GM18858 (cell line): ENCODE data around the gene SERPINB11.
"Not testable (repeated sequence)": the region's sequence is repeated elsewhere in the genome, so short reads cannot be mapped to it uniquely, and the experiment has no call there.

Experiments
- ATAC-seq: cut with Tn5 transposase; IDR thresholded peaks from one replicate; pipeline ENCODE4 v1.9.1; 2021; ENCODE audit not compliant: unreplicated experiment

The SERPINB11 gene

GRCh38 chr18:63725682-63726480, 23.1 kb downstream of the SERPINB11 start:
- no peak for ATAC-seq

GRCh38 chr18:63730773-63731172, 28.0 kb downstream of the SERPINB11 start:
- no peak for ATAC-seq

GRCh38 chr18:63731215-63731614, 28.5 kb downstream of the SERPINB11 start:
- no peak for ATAC-seq

DNA sequence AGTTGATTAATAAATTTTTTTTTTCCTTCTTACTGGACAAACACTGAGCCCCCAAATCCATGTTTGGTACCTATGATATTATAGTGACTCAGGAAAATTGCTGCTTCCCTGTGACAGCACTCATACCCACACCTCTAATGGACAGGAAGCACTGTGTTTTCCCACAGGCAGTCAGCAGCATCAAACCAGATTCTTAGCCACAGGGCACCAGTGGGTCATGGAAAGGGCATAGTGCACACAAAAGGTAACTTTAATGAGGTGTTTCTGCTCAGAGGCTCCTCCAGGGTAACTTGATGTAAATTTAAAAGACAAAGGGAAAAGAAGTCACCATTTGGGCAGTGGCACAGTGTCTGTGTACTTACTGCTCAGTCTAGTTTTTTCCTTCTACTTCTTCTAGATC, 34.1 kb downstream of the SERPINB11 start:
- ATAC-seq: no peak

DNA sequence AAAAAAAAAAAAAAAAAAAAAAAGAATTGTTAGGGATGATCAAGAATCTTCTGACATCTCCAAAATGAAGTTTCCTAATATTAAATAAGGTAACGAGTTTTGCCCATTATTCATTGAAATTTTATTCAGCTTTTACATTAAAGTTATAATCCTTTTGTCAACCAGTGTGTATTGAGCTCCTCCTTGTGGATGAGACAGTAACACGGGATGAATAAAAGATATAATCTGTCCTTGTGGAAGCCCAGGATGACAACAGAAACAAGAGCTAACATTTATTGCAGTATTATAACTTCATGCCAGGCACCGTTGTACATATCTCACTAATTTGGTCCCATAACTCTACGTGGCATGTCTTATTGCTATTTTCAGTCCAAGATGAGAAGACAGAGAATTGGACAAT, 39.0 kb downstream of the SERPINB11 start:
- ATAC-seq: no peak

- ATAC-seq: no peak
These were observed 44.2 kb downstream of the SERPINB11 start for GRCh38 chr18:63747006-63747405.

DNA sequence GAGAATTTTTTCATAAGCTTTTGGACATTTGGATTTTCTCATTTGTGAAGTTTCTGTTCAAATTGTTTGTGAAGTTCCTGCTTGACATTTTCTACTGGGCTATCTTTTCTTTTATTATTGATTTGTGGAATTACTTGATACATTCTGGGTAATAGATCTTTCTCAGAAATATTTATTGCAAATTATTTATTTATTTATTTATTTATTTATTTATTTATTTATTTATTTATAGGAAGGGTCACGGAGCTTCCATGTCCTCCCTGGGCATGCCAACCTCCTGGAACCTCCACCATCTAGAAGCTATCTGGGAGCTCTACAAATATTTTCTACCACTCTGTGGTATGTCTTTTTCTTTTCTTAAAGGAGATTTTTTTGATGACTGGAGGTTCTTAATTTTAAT, 46.7 kb downstream of the SERPINB11 start:
- ATAC-seq: no peak

DNA sequence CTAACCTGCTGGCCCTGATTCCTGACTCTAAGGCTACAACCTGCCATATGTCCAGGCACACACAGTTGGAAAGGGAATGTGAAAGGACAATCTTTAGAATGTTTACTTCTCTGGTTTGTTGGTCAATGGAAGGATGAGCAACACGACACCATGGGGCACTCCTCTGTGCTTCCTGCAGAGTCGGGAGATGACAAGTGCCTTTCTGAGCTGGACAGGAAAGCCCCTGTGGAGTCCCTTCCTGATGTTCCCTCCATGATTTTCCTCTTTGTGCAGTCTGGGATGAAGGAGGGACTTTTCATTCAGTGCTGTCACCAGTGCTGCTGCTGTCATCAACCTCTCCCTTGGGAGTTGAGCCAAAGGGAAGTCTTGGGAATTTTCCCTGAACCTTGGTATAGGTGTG, 49.9 kb downstream of the SERPINB11 start:
- ATAC-seq: no peak

DNA sequence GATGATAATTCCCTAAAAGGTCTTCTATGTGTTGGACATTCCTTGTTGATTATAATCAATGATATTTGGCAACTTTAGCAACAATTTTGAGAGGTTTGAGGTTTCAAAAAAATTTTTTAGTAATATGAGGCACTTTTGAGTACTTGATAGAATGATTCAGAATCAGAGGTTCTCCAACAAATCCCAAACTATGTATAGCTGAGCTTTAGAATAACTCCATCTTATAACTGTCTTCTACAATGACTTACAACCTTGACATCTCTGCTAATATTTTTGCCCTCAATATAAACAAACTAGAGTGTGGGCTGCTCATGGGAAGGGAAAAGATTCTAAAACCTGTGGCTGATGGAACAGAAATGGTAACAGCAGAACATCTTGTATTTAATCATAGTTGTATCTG, 50.9 kb downstream of the SERPINB11 start:
- no peak for ATAC-seq

- ATAC-seq: no peak
These were observed 54.8 kb downstream of the SERPINB11 start for GRCh38 chr18:63757541-63757940.

DNA sequence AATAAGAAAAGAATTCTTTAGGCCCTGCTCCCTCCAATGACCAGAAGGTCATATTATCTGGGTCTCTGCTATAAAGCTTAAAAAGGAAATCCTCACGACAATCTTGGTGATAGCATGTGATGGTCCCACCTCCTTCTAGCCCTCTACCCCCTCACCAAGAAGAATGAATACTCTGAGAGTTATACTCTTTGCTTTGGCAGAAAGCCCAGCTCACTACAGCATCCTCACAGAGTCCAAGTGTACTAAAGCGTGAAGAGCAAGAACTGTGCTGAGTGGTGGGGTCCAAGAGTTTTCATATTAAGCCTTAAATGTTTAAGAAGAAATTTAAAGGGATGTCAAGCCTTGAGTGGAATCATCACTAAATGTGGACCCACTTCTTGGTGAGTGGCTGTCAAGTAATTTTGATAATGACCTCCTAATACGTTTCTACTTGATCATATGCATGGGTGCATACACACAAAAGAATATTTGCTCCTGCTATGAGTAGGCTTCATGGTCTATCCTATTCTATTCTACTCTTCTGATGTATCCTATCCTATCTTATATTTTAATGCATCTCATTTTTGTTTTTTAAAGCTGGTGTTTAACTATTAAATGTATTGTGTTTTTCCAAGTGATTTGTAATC, 56.0 kb downstream of the SERPINB11 start:
- no peak for ATAC-seq

DNA sequence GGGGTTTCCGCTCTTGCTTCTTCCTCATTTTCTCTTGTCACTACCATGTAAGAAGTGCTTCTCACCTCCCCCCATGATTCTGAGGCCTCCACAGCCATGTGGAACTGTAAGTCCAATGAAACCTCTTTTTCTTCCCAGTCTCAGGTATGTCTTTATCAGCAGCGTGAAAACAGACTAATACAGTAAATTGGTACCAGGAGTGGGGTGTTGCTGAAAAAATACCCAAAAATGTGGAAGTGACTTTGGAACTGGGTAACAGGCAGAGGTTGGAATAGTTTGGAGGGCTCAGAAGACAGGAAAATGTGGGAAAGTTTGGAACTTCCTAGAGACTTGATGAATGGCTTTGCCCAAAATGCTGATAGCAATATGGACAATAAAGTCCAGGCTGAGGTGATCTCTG, 57.0 kb downstream of the SERPINB11 start:
- not testable (repeated sequence) for ATAC-seq

DNA sequence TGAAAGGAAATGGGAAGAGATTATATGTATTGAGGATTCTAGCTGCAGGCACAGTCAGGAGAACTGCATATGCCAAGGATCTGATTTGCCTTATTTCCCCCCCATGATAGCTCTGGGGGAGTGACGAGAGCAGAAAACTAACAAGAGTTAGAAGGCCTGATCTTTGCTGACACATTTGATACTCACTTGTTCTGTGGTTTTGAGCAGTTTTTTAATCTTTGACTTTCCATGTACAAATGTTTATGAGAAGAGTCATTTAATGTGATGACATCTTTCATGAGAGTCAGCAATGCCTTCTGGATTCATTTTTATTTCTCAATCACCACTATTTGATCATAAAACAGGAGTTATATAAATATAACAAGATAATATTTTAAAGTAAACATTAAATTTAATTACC, 59.8 kb downstream of the SERPINB11 start:
- ATAC-seq: no peak

DNA sequence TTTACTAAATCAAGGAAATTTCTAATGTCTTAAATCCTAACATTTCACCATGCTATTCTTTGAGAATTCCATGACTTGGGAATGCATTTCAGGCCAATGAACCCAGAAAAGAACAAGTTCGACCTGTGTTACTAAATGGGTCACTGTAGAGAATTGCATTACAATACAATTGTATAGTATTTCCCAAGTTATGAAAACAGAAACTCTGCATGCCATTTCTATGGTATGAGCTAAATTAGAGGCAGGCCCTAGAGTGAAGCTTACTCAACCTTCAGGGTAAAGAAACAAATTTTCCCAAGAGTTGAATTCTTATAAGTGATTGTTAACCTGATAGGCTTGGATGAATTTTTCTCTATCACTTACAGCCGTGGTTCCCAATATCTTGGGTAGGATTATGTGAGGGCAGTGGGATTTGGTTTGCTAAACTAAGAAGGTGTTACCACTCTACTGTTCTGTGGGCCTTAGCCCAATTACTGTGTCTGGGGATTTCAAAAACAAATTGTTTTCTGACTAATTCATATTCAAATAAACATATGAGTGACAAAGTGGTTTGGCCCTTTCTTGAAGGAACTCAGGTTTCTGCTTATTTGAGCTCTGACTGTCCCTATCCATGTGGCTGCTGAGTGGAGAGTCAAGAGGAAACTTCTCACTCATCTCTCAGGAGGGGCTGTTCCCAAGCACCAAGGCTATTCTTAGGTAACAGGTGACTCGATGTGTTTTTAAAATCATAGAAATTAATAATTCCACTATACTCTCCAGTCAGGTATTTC, 61.3 kb downstream of the SERPINB11 start:
- no peak for ATAC-seq

GRCh38 chr18:63765837-63766236, 63.1 kb downstream of the SERPINB11 start:
- no peak for ATAC-seq
